Mucosa of stomach (tissue), 1 donor: ENCODE measurements around the gene ARL6IP5.

Source experiments
- H3K27me3 ChIP-seq: one replicate; pipeline ENCODE4 v1.7.0; 2013; ENCODE audit warnings: mild to moderate bottlenecking, low read length; ENCODE audit not compliant: control insufficient read depth, insufficient read depth
- H3K36me3 ChIP-seq: one replicate; pipeline ENCODE4 v1.7.0; 2013; ENCODE audit warnings: low read length; ENCODE audit not compliant: control insufficient read depth, insufficient read depth
- H3K4me1 ChIP-seq: one replicate; pipeline ENCODE4 v1.7.0; 2013; ENCODE audit warnings: mild to moderate bottlenecking, low read length; ENCODE audit not compliant: control insufficient read depth, insufficient read depth
- H3K4me3 ChIP-seq: one replicate; pipeline ENCODE4 v1.7.0; 2013; ENCODE audit warnings: low read length
- H3K9ac ChIP-seq: one replicate; pipeline ENCODE4 v1.7.0; 2013; ENCODE audit warnings: mild to moderate bottlenecking, low read length, moderate library complexity
- H3K9me3 ChIP-seq: one replicate; pipeline ENCODE4 v1.7.0; 2013; ENCODE audit warnings: mild to moderate bottlenecking, low read length, moderate library complexity; ENCODE audit not compliant: control insufficient read depth
- donor health status: Pancreatic carcinoma.

ARL6IP5 gene

GRCh38 chr3:69144631-69145245 lies 60.0 kb downstream of the ARL6IP5 start:
- Histone ChIP-seq H3K27me3 (no peaks in the 10 kb centered on the region), H3K9me3 (no peaks in the 10 kb centered on the region), H3K4me1 (no peaks in the 10 kb centered on the region), H3K36me3 (no peaks in the 10 kb centered on the region), H3K9ac (no peak overlapping the region), H3K4me3 (no peak overlapping the region)

GRCh38 chr3:69145688-69146087 lies 61.0 kb downstream of the ARL6IP5 start:
- Histone ChIP-seq H3K4me3 (no peak overlapping the region), H3K27me3 (no peaks in the 10 kb centered on the region), H3K36me3 (no peaks in the 10 kb centered on the region), H3K9me3 (no peaks in the 10 kb centered on the region), H3K4me1 (no peaks in the 10 kb centered on the region), H3K9ac (no peak overlapping the region)

GRCh38 chr3:69149586-69149985 lies 64.8 kb downstream of the ARL6IP5 start:
- no peaks in the 10 kb centered on the region for H3K36me3 ChIP-seq
- no peaks in the 10 kb centered on the region for H3K4me1 ChIP-seq
- H3K9ac ChIP-seq, result no peak overlapping the region
- no peak overlapping the region for H3K4me3 ChIP-seq
- H3K9me3 ChIP-seq, result no peaks in the 10 kb centered on the region
- H3K27me3 ChIP-seq, result no peaks in the 10 kb centered on the region
